GM21717 (cell line): Measurements from ENCODE around the gene SAP25.
"Not testable (repeated sequence)": the region's sequence is repeated elsewhere in the genome, so short reads cannot be mapped to it uniquely, and the experiment has no call there.

ENCODE experiments used
- ATAC-seq: cut with Tn5 transposase; IDR thresholded peaks from one replicate; pipeline ENCODE4 v1.9.1; 2021; ENCODE audit warnings: mild to moderate bottlenecking, moderate library complexity; ENCODE audit not compliant: unreplicated experiment

Gene SAP25

GRCh38 chr7:100576384-100576993 lies 2.8 kb upstream of the SAP25 start:
- ATAC-seq = no peak

- ATAC-seq = no peak
Observed at GRCh38 chr7:100575746-100576383, 2.2 kb upstream of the SAP25 start.

GRCh38 chr7:100575206-100575631 lies 1.5 kb upstream of the SAP25 start:
- no peak for ATAC-seq

GRCh38 chr7:100574362-100575205 lies 884 bp upstream of the SAP25 start:
- ATAC-seq = no peak

- ATAC-seq = no peak
Observed at GRCh38 chr7:100572949-100573675, 588 bp downstream of the SAP25 start.

- no peak for ATAC-seq
Observed at GRCh38 chr7:100572281-100572948, 1.3 kb downstream of the SAP25 start.

- no peak for ATAC-seq
Observed at GRCh38 chr7:100571829-100572116, 1.9 kb downstream of the SAP25 start.

- ATAC-seq = no peak
Observed at GRCh38 chr7:100570954-100571828, 2.5 kb downstream of the SAP25 start.

GRCh38 chr7:100568896-100569844 lies 4.5 kb downstream of the SAP25 start:
- ATAC-seq = no peak

GRCh38 chr7:100568176-100568895 lies 5.4 kb downstream of the SAP25 start:
- no peak for ATAC-seq

- ATAC-seq = no peak
Observed at GRCh38 chr7:100567751-100568175, 5.9 kb downstream of the SAP25 start.

GRCh38 chr7:100567031-100567730 lies 6.5 kb downstream of the SAP25 start:
- ATAC-seq = no peak

- no peak for ATAC-seq
Observed at GRCh38 chr7:100566018-100566531, 7.6 kb downstream of the SAP25 start.

- no peak for ATAC-seq
Observed at GRCh38 chr7:100565133-100565571, 8.5 kb downstream of the SAP25 start.

GRCh38 chr7:100564405-100564804 lies 9.3 kb downstream of the SAP25 start:
- ATAC-seq = not testable (repeated sequence)

GRCh38 chr7:100563809-100564400 lies 9.8 kb downstream of the SAP25 start:
- no peak for ATAC-seq

- ATAC-seq = no peak
Observed at GRCh38 chr7:100563100-100563564, 10.6 kb downstream of the SAP25 start.
